Progenitor cell of endocrine pancreas (in vitro differentiated cells): ENCODE measurements around the gene AGMO. TPM values are rescaled to one million over a fixed set of nuclear protein-coding genes. Genes with fewer than 3 reads are reported as not detected.

Source experiments
- DNase-seq: peaks from one replicate; pipeline ENCODE4 v3.0.0; 2021; ENCODE audit warnings: low spot score; ENCODE audit not compliant: unreplicated experiment
- H3K27ac Mint-ChIP-seq: 2 replicates; pipeline ENCODE4 v1.8.0; 2021; ENCODE audit warnings: mild to moderate bottlenecking, moderate library complexity, mixed read lengths
- H3K27me3 Mint-ChIP-seq: 2 replicates; pipeline ENCODE4 v1.8.0; 2021; ENCODE audit warnings: mixed read lengths
- H3K36me3 Mint-ChIP-seq: 2 replicates; pipeline ENCODE4 v1.8.0; 2022; ENCODE audit warnings: mixed read lengths; ENCODE audit not compliant: insufficient read depth
- H3K4me1 Mint-ChIP-seq: 2 replicates; pipeline ENCODE4 v1.8.0; 2021; ENCODE audit warnings: low read depth, mixed read lengths
- H3K4me3 Mint-ChIP-seq: 2 replicates; pipeline ENCODE4 v1.8.0; 2021; ENCODE audit warnings: low read depth, mild to moderate bottlenecking, moderate library complexity, mixed read lengths
- H3K9me3 Mint-ChIP-seq: 2 replicates; pipeline ENCODE4 v1.8.0; 2021; ENCODE audit warnings: low read depth, mixed read lengths
- total RNA-seq: library from RNA; stranded (reverse); gene quantifications from 2 replicates; pipeline ENCODE4 v1.2.1, GENCODE V29; 2021
- TF ChIP-seq, protein P1 (sequence below): fragments of 200-600 bp; sonication (generic); IDR thresholded peaks from one replicate; pipeline ENCODE4 v1.5.0; 2021; ENCODE audit warnings: antibody characterized with exemption, mild to moderate bottlenecking; ENCODE audit not compliant: unreplicated experiment

AGMO gene
- total RNA-seq, 1 donor from 2014 or later: 0.19 TPM

DNA sequence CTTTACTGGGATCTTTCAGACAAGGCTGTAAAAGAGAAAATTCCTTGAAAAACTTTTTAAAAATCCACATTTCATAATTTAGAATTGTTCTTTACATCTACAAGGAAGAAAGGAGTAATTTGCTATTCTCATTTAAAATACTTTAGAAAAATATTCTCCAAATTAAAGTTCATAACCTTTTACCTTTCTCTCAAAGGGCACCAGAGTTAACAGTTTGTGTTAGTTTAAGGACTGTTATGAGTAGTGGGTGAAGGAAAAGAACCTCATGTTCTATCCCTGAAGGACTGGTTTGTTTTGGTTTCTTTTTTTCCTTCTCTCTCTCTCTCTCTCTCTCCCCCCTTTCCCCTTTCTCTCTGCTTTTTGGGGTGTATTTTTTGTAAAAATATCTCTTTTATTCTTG lies 4.1 kb downstream of the AGMO start:
- Mint-ChIP-seq H3K4me1 (peaks cover 8% of the 10 kb centered on the region), H3K4me3 (no peak overlapping the region), H3K9me3 (no peaks in the 10 kb centered on the region), H3K36me3 (no peaks in the 10 kb centered on the region), H3K27ac (no peak overlapping the region), H3K27me3 (no peaks in the 10 kb centered on the region)
- TF ChIP-seq, protein P1, sequence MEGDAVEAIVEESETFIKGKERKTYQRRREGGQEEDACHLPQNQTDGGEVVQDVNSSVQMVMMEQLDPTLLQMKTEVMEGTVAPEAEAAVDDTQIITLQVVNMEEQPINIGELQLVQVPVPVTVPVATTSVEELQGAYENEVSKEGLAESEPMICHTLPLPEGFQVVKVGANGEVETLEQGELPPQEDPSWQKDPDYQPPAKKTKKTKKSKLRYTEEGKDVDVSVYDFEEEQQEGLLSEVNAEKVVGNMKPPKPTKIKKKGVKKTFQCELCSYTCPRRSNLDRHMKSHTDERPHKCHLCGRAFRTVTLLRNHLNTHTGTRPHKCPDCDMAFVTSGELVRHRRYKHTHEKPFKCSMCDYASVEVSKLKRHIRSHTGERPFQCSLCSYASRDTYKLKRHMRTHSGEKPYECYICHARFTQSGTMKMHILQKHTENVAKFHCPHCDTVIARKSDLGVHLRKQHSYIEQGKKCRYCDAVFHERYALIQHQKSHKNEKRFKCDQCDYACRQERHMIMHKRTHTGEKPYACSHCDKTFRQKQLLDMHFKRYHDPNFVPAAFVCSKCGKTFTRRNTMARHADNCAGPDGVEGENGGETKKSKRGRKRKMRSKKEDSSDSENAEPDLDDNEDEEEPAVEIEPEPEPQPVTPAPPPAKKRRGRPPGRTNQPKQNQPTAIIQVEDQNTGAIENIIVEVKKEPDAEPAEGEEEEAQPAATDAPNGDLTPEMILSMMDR: no peak
- no peak for DNase-seq

DNA sequence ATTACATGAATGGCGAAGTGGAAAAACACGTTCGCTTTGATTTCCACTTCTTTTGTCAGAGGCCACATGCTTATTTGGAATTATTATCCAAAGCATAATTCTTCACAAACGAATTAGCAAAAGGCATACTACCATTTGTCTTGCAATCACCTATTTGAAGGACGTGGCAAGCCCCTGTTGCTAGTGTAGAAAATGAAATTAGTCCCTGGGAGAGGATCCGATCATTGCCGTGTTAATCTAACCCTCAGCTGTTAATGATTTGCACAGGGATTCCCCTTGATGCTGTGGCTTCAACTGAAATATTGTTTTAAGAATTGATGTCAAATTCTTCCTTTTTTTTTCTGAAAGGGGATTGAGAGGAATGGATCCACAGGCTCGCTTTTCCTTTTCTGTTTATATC lies 4.6 kb downstream of the AGMO start:
- Mint-ChIP-seq H3K9me3 (no peaks in the 10 kb centered on the region), H3K27ac (no peak overlapping the region), H3K36me3 (no peaks in the 10 kb centered on the region), H3K4me1 (peaks cover 8% of the 10 kb centered on the region), H3K4me3 (no peak overlapping the region), H3K27me3 (no peaks in the 10 kb centered on the region)
- DNase-seq: no peak
- TF ChIP-seq, protein P1: no peak

DNA sequence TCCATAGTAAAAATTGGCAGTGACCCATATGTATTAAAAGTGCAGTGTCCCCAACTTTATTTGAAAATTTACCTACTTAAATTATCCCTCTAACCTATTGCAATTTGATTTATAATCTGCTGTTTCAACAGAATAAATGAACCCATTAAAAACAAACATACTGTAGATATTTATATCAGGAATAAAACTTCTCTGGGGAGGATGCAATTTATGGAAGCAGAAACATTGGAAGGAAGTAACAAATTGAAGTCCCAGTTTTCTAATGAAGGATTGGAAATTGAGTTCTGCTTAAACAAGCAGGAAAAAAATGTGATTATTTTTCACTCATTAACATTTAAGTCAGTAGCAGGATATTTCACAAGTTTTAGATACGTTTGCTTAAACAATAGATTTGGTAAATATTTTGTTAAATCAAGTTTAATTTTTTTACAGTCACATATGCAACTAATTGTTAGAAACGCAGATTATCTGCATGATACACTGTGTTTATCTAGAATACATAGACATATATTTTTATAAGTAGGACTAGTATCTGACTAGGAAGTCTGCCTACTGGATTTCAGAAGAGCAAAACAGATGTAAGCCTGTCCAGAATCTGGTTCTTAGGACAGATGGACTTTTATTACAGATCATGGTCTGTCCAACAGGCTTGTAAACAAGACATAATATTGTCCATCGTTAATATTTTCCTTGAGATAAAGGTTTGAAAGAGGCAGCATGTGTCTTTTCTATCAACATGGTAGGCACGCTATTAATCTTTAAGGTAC lies 5.3 kb downstream of the AGMO start:
- DNase-seq: no peak
- Mint-ChIP-seq H3K36me3 (no peaks in the 10 kb centered on the region), H3K27ac (no peak overlapping the region), H3K9me3 (no peaks in the 10 kb centered on the region), H3K4me1 (peaks cover 8% of the 10 kb centered on the region), H3K27me3 (no peaks in the 10 kb centered on the region), H3K4me3 (no peak overlapping the region)
- TF ChIP-seq, protein P1: no peak

DNA sequence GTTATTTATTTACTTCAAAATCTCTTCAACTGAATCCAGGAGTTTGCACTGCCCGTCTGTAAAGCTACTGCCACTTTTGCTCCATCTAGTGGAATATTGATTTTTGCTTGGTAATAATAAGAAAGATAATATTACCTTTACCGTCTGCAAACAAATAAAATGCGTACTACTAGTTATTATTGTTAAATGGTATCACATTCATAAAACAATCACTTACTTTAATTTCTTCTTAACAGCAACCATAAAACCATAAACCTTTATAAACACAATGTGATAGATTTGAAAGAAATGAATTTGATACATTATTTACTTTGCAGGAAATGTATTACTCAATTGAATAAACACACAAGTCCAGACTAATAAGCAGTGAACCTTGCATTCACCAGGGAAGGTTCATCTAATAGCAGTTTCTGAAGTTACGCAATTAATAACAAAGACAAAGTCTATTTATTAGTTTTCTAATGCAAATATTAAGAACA lies 6.4 kb downstream of the AGMO start:
- Mint-ChIP-seq H3K27me3 (no peaks in the 10 kb centered on the region), H3K9me3 (no peaks in the 10 kb centered on the region), H3K4me1 (peaks cover 8% of the 10 kb centered on the region), H3K36me3 (no peaks in the 10 kb centered on the region), H3K4me3 (no peak overlapping the region), H3K27ac (no peak overlapping the region)
- TF ChIP-seq, protein P1: no peak
- DNase-seq: no peak

DNA sequence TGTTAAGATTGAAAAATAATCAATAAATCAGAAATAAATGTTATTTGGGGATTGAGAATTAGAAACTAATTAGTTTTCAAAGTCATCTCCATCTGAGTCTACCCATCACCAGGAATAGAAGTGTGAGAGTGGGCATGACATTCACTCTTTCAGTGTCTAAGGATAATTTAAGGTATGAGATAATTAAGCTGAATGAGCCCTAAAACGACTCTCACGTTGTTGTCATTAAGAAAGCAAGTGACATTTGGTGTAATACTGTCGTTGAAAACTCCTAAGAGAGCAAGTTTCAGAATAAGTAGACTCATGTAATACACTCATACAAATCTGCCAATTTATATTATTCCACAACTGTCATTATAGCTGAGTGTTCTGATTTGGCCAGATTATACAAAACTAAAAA lies 7.1 kb downstream of the AGMO start:
- no peak overlapping the region for H3K4me3 Mint-ChIP-seq
- no peaks in the 10 kb centered on the region for H3K27me3 Mint-ChIP-seq
- H3K27ac Mint-ChIP-seq: no peak overlapping the region
- no peaks in the 10 kb centered on the region for H3K36me3 Mint-ChIP-seq
- TF ChIP-seq, protein P1: no peak
- peaks cover 8% of the 10 kb centered on the region for H3K4me1 Mint-ChIP-seq
- H3K9me3 Mint-ChIP-seq: no peaks in the 10 kb centered on the region
- DNase-seq: no peak
